ENCODE measurements around the gene MGMT. TPM values are rescaled to one million over a fixed set of nuclear protein-coding genes. Genes with fewer than 3 reads are reported as not detected.

MGMT gene
- polyA plus RNA-seq, 4 donors = 9.8 to 22.4 (median 17.9) TPM

DNA sequence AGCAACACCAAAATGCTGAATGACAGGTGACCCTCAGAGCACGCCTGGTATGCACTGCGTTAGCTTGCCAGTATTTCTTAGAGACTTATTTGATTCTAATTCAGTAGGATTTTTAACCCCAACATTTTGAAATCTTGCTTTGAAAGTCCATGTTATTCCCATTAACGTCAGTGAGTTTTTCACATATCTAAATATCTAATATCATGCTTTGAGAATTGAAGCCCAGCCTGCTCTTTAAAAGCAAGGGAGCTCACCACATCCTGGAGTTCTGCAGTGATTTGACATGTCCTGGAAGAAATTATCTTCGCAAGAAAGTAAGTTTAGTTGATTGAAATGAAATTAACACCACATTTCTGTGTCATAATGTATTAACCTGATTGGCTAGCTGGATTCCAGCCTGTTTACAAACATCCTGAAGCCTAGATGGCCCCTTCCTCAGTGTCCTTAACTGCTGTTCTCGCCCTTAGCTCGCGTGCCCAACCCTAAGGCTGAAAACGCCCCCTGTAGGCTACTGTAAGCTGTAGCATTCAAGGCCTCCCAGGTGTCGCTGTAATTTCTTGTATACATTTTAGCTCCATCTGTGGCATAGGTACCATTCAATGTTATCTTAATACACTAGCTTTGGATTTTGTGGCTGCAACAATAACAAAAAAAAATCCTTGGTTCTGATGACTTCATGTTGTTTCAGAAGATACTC, 191.5 kb downstream of the MGMT start:
- Histone ChIP-seq H3K9me3 (ENCODE audit: control insufficient read depth in 2 of 2, insufficient read depth in 1 of 2, low read depth in 1 of 2, low read length in 1 of 2) (no peaks in the 10 kb centered on the region), H3K27ac (ENCODE audit: low read depth in 1 of 3, low read length in 2 of 3) (no peak overlapping the region), H3K4me3 (ENCODE audit: low read depth in 1 of 3, low read length in 3 of 3) (no peak overlapping the region), H3K27me3 (ENCODE audit: control insufficient read depth in 3 of 3, insufficient read depth in 3 of 3, low read length in 3 of 3) (no peaks in the 10 kb centered on the region), H3K4me1 (ENCODE audit: control insufficient read depth in 3 of 3, insufficient read depth in 2 of 3, low read depth in 1 of 3, low read length in 2 of 3) (no peaks in the 10 kb centered on the region), H3K36me3 (ENCODE audit: control insufficient read depth in 3 of 3, insufficient read depth in 2 of 3, low read depth in 1 of 3, low read length in 3 of 3) (no peaks in the 10 kb centered on the region)
- DNase-seq (no peak), FAIRE-seq (no peak)
- WGBS, 3 donors = 88 to 93% (median 91%) methylated on average over 9 of the region's 9 CpGs

- no peak overlapping the region for H3K4me3 ChIP-seq (ENCODE audit: low read depth in 1 of 3, low read length in 3 of 3)
- H3K27ac ChIP-seq (ENCODE audit: low read depth in 1 of 3, low read length in 2 of 3) = no peak overlapping the region
- WGBS, 3 donors = 79 to 91% (median 90%) methylated on average over 14 of the region's 14 CpGs
- H3K9me3 ChIP-seq (ENCODE audit: control insufficient read depth in 2 of 2, insufficient read depth in 1 of 2, low read depth in 1 of 2, low read length in 1 of 2) = peaks cover 0 to 3% of the 10 kb centered on the region in 2 donors
- DNase-seq (no peak), FAIRE-seq (no peak)
- no peaks in the 10 kb centered on the region for H3K36me3 ChIP-seq (ENCODE audit: control insufficient read depth in 3 of 3, insufficient read depth in 2 of 3, low read depth in 1 of 3, low read length in 3 of 3)
- no peaks in the 10 kb centered on the region for H3K27me3 ChIP-seq (ENCODE audit: control insufficient read depth in 3 of 3, insufficient read depth in 3 of 3, low read length in 3 of 3)
- no peaks in the 10 kb centered on the region for H3K4me1 ChIP-seq (ENCODE audit: control insufficient read depth in 3 of 3, insufficient read depth in 2 of 3, low read depth in 1 of 3, low read length in 2 of 3)
These were observed 192.6 kb downstream of the MGMT start for GRCh38 chr10:129659508-129660268.

GRCh38 chr10:129660569-129660968, 193.5 kb downstream of the MGMT start:
- H3K36me3 ChIP-seq (ENCODE audit: control insufficient read depth in 3 of 3, insufficient read depth in 2 of 3, low read depth in 1 of 3, low read length in 3 of 3) = no peaks in the 10 kb centered on the region
- FAIRE-seq (no peak), DNase-seq (no peak)
- no peaks in the 10 kb centered on the region for H3K4me1 ChIP-seq (ENCODE audit: control insufficient read depth in 3 of 3, insufficient read depth in 2 of 3, low read depth in 1 of 3, low read length in 2 of 3)
- H3K27me3 ChIP-seq (ENCODE audit: control insufficient read depth in 3 of 3, insufficient read depth in 3 of 3, low read length in 3 of 3) = no peaks in the 10 kb centered on the region
- no peak overlapping the region for H3K4me3 ChIP-seq (ENCODE audit: low read depth in 1 of 3, low read length in 3 of 3)
- H3K9me3 ChIP-seq (ENCODE audit: control insufficient read depth in 2 of 2, insufficient read depth in 1 of 2, low read depth in 1 of 2, low read length in 1 of 2) = peaks cover 0 to 9% of the 10 kb centered on the region in 2 donors
- WGBS, 3 donors = 80 to 91% (median 90%) methylated on average over 5 of the region's 5 CpGs
- H3K27ac ChIP-seq (ENCODE audit: low read depth in 1 of 3, low read length in 2 of 3) = no peak overlapping the region

- WGBS, 3 donors = 94 to 95% (median 94%) methylated on average over 5 of the region's 5 CpGs
These were observed 195.4 kb downstream of the MGMT start for GRCh38 chr10:129662426-129662825.

DNA sequence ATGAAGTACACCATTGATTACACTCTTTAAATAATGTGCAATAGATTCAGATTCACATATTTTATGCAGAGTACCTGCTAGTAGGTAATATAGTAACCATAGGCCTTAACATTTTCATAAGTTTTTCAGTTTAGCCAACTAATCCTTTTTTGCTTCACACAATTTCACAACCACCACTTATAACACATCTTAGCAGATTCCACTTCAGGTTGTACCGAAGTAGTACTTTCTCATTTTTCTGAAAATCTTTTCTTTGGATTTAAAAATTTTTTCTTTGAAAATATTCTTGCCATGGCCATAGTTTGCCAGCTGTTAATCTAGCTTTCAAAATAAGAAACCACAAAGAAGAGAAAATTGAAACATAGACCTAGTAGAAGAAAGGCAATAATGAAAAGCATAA, 203.1 kb downstream of the MGMT start:
- Histone ChIP-seq H3K4me3 (ENCODE audit: low read depth in 1 of 3, low read length in 3 of 3) (no peak overlapping the region), H3K4me1 (ENCODE audit: control insufficient read depth in 3 of 3, insufficient read depth in 2 of 3, low read depth in 1 of 3, low read length in 2 of 3) (no peaks in the 10 kb centered on the region), H3K27ac (ENCODE audit: low read depth in 1 of 3, low read length in 2 of 3) (no peak overlapping the region), H3K36me3 (ENCODE audit: control insufficient read depth in 3 of 3, insufficient read depth in 2 of 3, low read depth in 1 of 3, low read length in 3 of 3) (no peaks in the 10 kb centered on the region), H3K27me3 (ENCODE audit: control insufficient read depth in 3 of 3, insufficient read depth in 3 of 3, low read length in 3 of 3) (no peaks in the 10 kb centered on the region), H3K9me3 (ENCODE audit: control insufficient read depth in 2 of 2, insufficient read depth in 1 of 2, low read depth in 1 of 2, low read length in 1 of 2) (peaks cover 0 to 10% of the 10 kb centered on the region in 2 donors)
- 95 to 100% (median 100%) methylated on average over 1 of the region's 1 CpG for WGBS, 3 donors
- FAIRE-seq (no peak), DNase-seq (no peak)

More at GRCh38 chr10:129662426-129662825, 195.4 kb downstream of the MGMT start:
- H3K4me3 ChIP-seq (ENCODE audit: low read depth in 1 of 3, low read length in 3 of 3) = no peak overlapping the region
- H3K9me3 ChIP-seq (ENCODE audit: control insufficient read depth in 2 of 2, insufficient read depth in 1 of 2, low read depth in 1 of 2, low read length in 1 of 2) = peaks cover 0 to 9% of the 10 kb centered on the region in 2 donors
- FAIRE-seq (no peak), DNase-seq (no peak)
- no peak overlapping the region for H3K27ac ChIP-seq (ENCODE audit: low read depth in 1 of 3, low read length in 2 of 3)
- no peaks in the 10 kb centered on the region for H3K36me3 ChIP-seq (ENCODE audit: control insufficient read depth in 3 of 3, insufficient read depth in 2 of 3, low read depth in 1 of 3, low read length in 3 of 3)
- H3K27me3 ChIP-seq (ENCODE audit: control insufficient read depth in 3 of 3, insufficient read depth in 3 of 3, low read length in 3 of 3) = no peaks in the 10 kb centered on the region
- H3K4me1 ChIP-seq (ENCODE audit: control insufficient read depth in 3 of 3, insufficient read depth in 2 of 3, low read depth in 1 of 3, low read length in 2 of 3) = no peaks in the 10 kb centered on the region

DNA sequence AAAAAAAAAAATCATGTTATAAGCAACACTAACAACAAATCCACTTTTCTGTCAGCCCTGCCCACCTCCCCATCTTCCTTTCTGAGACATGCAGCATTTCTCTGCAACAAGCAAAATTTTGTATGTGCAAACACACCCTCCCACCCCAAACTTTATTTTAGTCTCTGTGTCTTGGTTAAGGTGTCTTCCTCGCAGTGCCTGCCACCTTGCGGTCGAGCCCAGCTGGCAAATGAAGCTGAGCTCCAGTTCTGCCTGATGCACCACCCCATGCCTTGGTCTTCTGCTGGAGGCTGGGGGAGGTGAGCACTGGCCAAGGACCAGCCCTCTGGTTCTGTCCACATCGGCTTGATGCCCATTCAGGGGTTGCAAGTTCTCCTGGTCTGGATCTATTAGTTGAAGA, 206.3 kb downstream of the MGMT start:
- FAIRE-seq (no peak), DNase-seq (no peak)
- H3K4me3 ChIP-seq (ENCODE audit: low read depth in 1 of 3, low read length in 3 of 3) = no peak overlapping the region
- no peaks in the 10 kb centered on the region for H3K4me1 ChIP-seq (ENCODE audit: control insufficient read depth in 3 of 3, insufficient read depth in 2 of 3, low read depth in 1 of 3, low read length in 2 of 3)
- 94 to 97% (median 94%) methylated on average over 4 of the region's 4 CpGs for WGBS, 3 donors
- H3K27ac ChIP-seq (ENCODE audit: low read depth in 1 of 3, low read length in 2 of 3) = no peak overlapping the region
- no peaks in the 10 kb centered on the region for H3K36me3 ChIP-seq (ENCODE audit: control insufficient read depth in 3 of 3, insufficient read depth in 2 of 3, low read depth in 1 of 3, low read length in 3 of 3)
- peaks cover 0 to 7% of the 10 kb centered on the region in 2 donors for H3K9me3 ChIP-seq (ENCODE audit: control insufficient read depth in 2 of 2, insufficient read depth in 1 of 2, low read depth in 1 of 2, low read length in 1 of 2)
- H3K27me3 ChIP-seq (ENCODE audit: control insufficient read depth in 3 of 3, insufficient read depth in 3 of 3, low read length in 3 of 3) = no peaks in the 10 kb centered on the region

- Histone ChIP-seq H3K9me3 (ENCODE audit: control insufficient read depth in 2 of 2, insufficient read depth in 1 of 2, low read depth in 1 of 2, low read length in 1 of 2) (peaks cover 0 to 7% of the 10 kb centered on the region in 2 donors), H3K4me1 (ENCODE audit: control insufficient read depth in 3 of 3, insufficient read depth in 2 of 3, low read depth in 1 of 3, low read length in 2 of 3) (no peaks in the 10 kb centered on the region), H3K27ac (ENCODE audit: low read depth in 1 of 3, low read length in 2 of 3) (no peak overlapping the region), H3K27me3 (ENCODE audit: control insufficient read depth in 3 of 3, insufficient read depth in 3 of 3, low read length in 3 of 3) (no peaks in the 10 kb centered on the region), H3K4me3 (ENCODE audit: low read depth in 1 of 3, low read length in 3 of 3) (no peak overlapping the region), H3K36me3 (ENCODE audit: control insufficient read depth in 3 of 3, insufficient read depth in 2 of 3, low read depth in 1 of 3, low read length in 3 of 3) (no peaks in the 10 kb centered on the region)
- WGBS, 3 donors = 90 to 95% (median 95%) methylated on average over 17 of the region's 17 CpGs
- DNase-seq (no peak), FAIRE-seq (no peak)
These were observed 208.2 kb downstream of the MGMT start for GRCh38 chr10:129675027-129675769.

DNA sequence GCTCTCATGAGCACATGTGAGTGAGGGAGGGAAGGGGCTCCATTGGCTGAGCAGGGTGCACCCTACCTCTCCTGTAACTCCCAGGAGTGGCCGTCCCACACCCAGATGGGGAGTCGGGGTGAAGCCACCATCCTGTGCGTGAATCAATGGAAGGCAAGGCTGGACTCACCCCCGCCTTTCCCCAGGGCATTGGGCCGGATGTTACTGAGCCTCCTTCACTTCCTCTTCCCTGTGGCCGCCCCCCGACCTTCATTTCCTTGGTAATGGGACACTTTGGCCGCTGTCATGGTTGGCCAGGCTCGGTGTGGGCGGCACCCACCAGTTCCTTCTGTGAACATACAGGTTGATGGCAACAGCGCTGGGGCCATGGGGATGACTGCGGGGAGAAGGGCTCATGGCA, 209.0 kb downstream of the MGMT start:
- WGBS, 3 donors = 90 to 93% (median 92%) methylated on average over 12 of the region's 12 CpGs
- Histone ChIP-seq H3K36me3 (ENCODE audit: control insufficient read depth in 3 of 3, insufficient read depth in 2 of 3, low read depth in 1 of 3, low read length in 3 of 3) (peaks cover 0 to 5% (median 0%) of the 10 kb centered on the region in 3 donors), H3K27me3 (ENCODE audit: control insufficient read depth in 3 of 3, insufficient read depth in 3 of 3, low read length in 3 of 3) (no peaks in the 10 kb centered on the region), H3K27ac (ENCODE audit: low read depth in 1 of 3, low read length in 2 of 3) (no peak overlapping the region), H3K4me3 (ENCODE audit: low read depth in 1 of 3, low read length in 3 of 3) (no peak overlapping the region), H3K4me1 (ENCODE audit: control insufficient read depth in 3 of 3, insufficient read depth in 2 of 3, low read depth in 1 of 3, low read length in 2 of 3) (no peaks in the 10 kb centered on the region), H3K9me3 (ENCODE audit: control insufficient read depth in 2 of 2, insufficient read depth in 1 of 2, low read depth in 1 of 2, low read length in 1 of 2) (peaks cover 0 to 4% of the 10 kb centered on the region in 2 donors)
- FAIRE-seq (no peak), DNase-seq (no peak)
